ENCODE results near the gene PIK3AP1.
"Not testable (repeated sequence)": the region's sequence is repeated elsewhere in the genome, so short reads cannot be mapped to it uniquely, and the experiment has no call there.

The PIK3AP1 gene

GRCh38 chr10:96743988-96744585 lies 23.8 kb upstream of the PIK3AP1 start:
- Mint-ChIP-seq H3K4me3 (no peak overlapping the region), H3K36me3 (no peaks in the 10 kb centered on the region), H3K27me3 (no peaks in the 10 kb centered on the region), H3K9me3 (no peaks in the 10 kb centered on the region), H3K4me1 (peaks cover 14% of the 10 kb centered on the region), H3K27ac (peak overlapping the region; percentile 41)

- not testable (repeated sequence) for H3K27me3 Mint-ChIP-seq, H3K9me3 Mint-ChIP-seq, H3K36me3 Mint-ChIP-seq, H3K4me1 Mint-ChIP-seq, H3K4me3 Mint-ChIP-seq, H3K27ac Mint-ChIP-seq
These were observed 21.2 kb upstream of the PIK3AP1 start for GRCh38 chr10:96741557-96741956.

- no peaks in the 10 kb centered on the region for H3K27me3 Mint-ChIP-seq
- peaks cover 6% of the 10 kb centered on the region for H3K4me1 Mint-ChIP-seq
- no peaks in the 10 kb centered on the region for H3K36me3 Mint-ChIP-seq
- H3K9me3 Mint-ChIP-seq: no peaks in the 10 kb centered on the region
- H3K27ac Mint-ChIP-seq: no peak overlapping the region
- H3K4me3 Mint-ChIP-seq: no peak overlapping the region
These were observed 20.4 kb upstream of the PIK3AP1 start for GRCh38 chr10:96740579-96741281.

GRCh38 chr10:96740141-96740540 lies 19.8 kb upstream of the PIK3AP1 start:
- no peaks in the 10 kb centered on the region for H3K9me3 Mint-ChIP-seq
- no peak overlapping the region for H3K27ac Mint-ChIP-seq
- peaks cover 6% of the 10 kb centered on the region for H3K4me1 Mint-ChIP-seq
- H3K36me3 Mint-ChIP-seq: no peaks in the 10 kb centered on the region
- no peak overlapping the region for H3K4me3 Mint-ChIP-seq
- no peaks in the 10 kb centered on the region for H3K27me3 Mint-ChIP-seq

GRCh38 chr10:96737307-96737902 lies 17.1 kb upstream of the PIK3AP1 start:
- not testable (repeated sequence) for H3K9me3 Mint-ChIP-seq, H3K4me3 Mint-ChIP-seq, H3K27ac Mint-ChIP-seq, H3K27me3 Mint-ChIP-seq, H3K4me1 Mint-ChIP-seq, H3K36me3 Mint-ChIP-seq

- peaks cover 1% of the 10 kb centered on the region for H3K27me3 Mint-ChIP-seq
- H3K36me3 Mint-ChIP-seq: no peaks in the 10 kb centered on the region
- H3K4me1 Mint-ChIP-seq: peaks cover 14% of the 10 kb centered on the region
- no peak overlapping the region for H3K4me3 Mint-ChIP-seq
- H3K9me3 Mint-ChIP-seq: no peaks in the 10 kb centered on the region
- H3K27ac Mint-ChIP-seq: peak overlapping the region; percentile 35
These were observed 4.3 kb upstream of the PIK3AP1 start for GRCh38 chr10:96724621-96725020.

- H3K27ac Mint-ChIP-seq: peak overlapping the region; percentile 85
- peaks cover 28% of the 10 kb centered on the region for H3K4me1 Mint-ChIP-seq
- peak overlapping the region; percentile 86 for H3K4me3 Mint-ChIP-seq
- H3K27me3 Mint-ChIP-seq: no peaks in the 10 kb centered on the region
- H3K36me3 Mint-ChIP-seq: no peaks in the 10 kb centered on the region
- no peaks in the 10 kb centered on the region for H3K9me3 Mint-ChIP-seq
These were observed 876 bp upstream of the PIK3AP1 start for GRCh38 chr10:96721207-96721572.

- H3K4me3 Mint-ChIP-seq: peak overlapping the region; percentile 96
- no peaks in the 10 kb centered on the region for H3K9me3 Mint-ChIP-seq
- no peaks in the 10 kb centered on the region for H3K36me3 Mint-ChIP-seq
- H3K27me3 Mint-ChIP-seq: no peaks in the 10 kb centered on the region
- peaks cover 28% of the 10 kb centered on the region for H3K4me1 Mint-ChIP-seq
- H3K27ac Mint-ChIP-seq: peak overlapping the region; percentile 93
These were observed 378 bp downstream of the PIK3AP1 start for GRCh38 chr10:96719850-96720421.

- peak overlapping the region; percentile 96 for H3K4me3 Mint-ChIP-seq
- H3K9me3 Mint-ChIP-seq: no peaks in the 10 kb centered on the region
- no peaks in the 10 kb centered on the region for H3K27me3 Mint-ChIP-seq
- peaks cover 28% of the 10 kb centered on the region for H3K4me1 Mint-ChIP-seq
- no peak overlapping the region for H3K27ac Mint-ChIP-seq
- H3K36me3 Mint-ChIP-seq: no peaks in the 10 kb centered on the region
These were observed 1.1 kb downstream of the PIK3AP1 start for GRCh38 chr10:96719200-96719599.

GRCh38 chr10:96718304-96718990 lies 1.9 kb downstream of the PIK3AP1 start:
- peaks cover 28% of the 10 kb centered on the region for H3K4me1 Mint-ChIP-seq

GRCh38 chr10:96716390-96716789 lies 3.9 kb downstream of the PIK3AP1 start:
- Mint-ChIP-seq H3K4me3 (no peak overlapping the region), H3K9me3 (no peaks in the 10 kb centered on the region), H3K27ac (no peak overlapping the region)

More at GRCh38 chr10:96718304-96718990, 1.9 kb downstream of the PIK3AP1 start:
- no peaks in the 10 kb centered on the region for H3K36me3 Mint-ChIP-seq
- no peaks in the 10 kb centered on the region for H3K9me3 Mint-ChIP-seq
- H3K27me3 Mint-ChIP-seq: no peaks in the 10 kb centered on the region
- peak overlapping the region; percentile 31 for H3K4me3 Mint-ChIP-seq
- no peak overlapping the region for H3K27ac Mint-ChIP-seq

GRCh38 chr10:96714746-96715255 lies 5.5 kb downstream of the PIK3AP1 start:
- H3K27ac Mint-ChIP-seq: no peak overlapping the region
- peaks cover 15% of the 10 kb centered on the region for H3K4me1 Mint-ChIP-seq
- no peak overlapping the region for H3K4me3 Mint-ChIP-seq
- no peaks in the 10 kb centered on the region for H3K9me3 Mint-ChIP-seq
- no peaks in the 10 kb centered on the region for H3K27me3 Mint-ChIP-seq
- H3K36me3 Mint-ChIP-seq: no peaks in the 10 kb centered on the region

More at GRCh38 chr10:96716390-96716789, 3.9 kb downstream of the PIK3AP1 start:
- peaks cover 24% of the 10 kb centered on the region for H3K4me1 Mint-ChIP-seq
- no peaks in the 10 kb centered on the region for H3K36me3 Mint-ChIP-seq
- no peaks in the 10 kb centered on the region for H3K27me3 Mint-ChIP-seq

- Mint-ChIP-seq H3K4me3 (no peak overlapping the region), H3K9me3 (no peaks in the 10 kb centered on the region), H3K27ac (no peak overlapping the region), H3K27me3 (no peaks in the 10 kb centered on the region), H3K4me1 (peaks cover 10% of the 10 kb centered on the region), H3K36me3 (no peaks in the 10 kb centered on the region)
These were observed 6.2 kb downstream of the PIK3AP1 start for GRCh38 chr10:96714031-96714590.

GRCh38 chr10:96712662-96713271 lies 7.5 kb downstream of the PIK3AP1 start:
- Mint-ChIP-seq H3K27ac (no peak overlapping the region), H3K4me3 (no peak overlapping the region), H3K9me3 (no peaks in the 10 kb centered on the region), H3K4me1 (peaks cover 6% of the 10 kb centered on the region), H3K36me3 (no peaks in the 10 kb centered on the region), H3K27me3 (no peaks in the 10 kb centered on the region)
